ENCODE data around the gene PHLDA3. TPM values are rescaled to one million over a fixed set of nuclear protein-coding genes. Genes with fewer than 3 reads are reported as not detected.

PHLDA3 gene
- total RNA-seq, 2 donors from 2014 or later, result 25.2 to 48.8 TPM

DNA sequence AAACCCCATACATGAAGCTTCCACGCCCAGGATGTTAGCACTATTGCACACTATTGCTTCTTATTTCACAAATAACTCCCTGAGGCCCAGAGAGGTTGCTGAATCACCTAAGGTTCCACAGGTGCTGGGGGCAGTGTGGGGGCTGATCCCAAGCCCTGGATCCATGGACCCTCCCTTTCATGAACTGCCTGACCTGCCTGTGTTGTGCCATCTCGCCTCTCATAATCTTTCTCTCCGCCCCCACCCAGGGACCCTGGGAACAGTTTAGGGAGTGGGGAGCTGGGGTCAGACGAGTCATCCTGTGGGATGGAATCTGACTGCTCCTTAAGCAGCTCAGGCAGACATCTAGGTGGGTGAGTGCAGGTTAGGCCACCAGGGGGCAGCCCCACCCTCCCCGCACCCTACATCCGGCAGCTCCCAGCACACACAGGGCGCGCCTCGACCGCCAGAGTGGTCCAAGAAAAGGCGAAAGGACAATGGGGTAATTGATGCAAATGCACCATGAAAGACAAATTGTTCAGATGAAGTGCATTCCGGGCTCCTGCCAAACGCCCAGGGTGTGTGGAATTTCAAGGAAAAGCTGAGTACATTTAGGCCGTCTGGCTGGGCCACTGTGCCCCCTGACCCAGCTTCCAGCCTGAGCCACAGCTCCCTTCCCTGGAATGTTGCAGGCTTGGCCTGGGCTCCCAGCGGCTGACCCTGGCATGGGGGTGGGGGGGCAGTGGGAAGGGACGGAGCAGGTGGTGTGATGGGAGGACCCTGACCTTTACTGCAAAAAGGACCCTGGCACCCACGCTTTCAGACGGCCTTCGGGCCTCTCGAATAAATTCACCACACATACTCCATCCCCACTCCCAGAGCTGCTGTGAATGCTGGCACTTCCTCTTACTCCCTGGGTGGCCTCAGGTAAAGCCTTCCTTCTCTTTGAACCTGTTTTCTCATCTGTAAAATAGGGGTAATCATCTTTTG is 20.8 kb downstream of the PHLDA3 start:
- H3K4me1 ChIP-seq, result peaks cover 32% of the 10 kb centered on the region
- no peaks in the 10 kb centered on the region for H3K9me3 ChIP-seq
- TF ChIP-seq POLR2A (IDR thresholded peaks at IDR 0.05), result no peak
- TF ChIP-seq, protein P1, sequence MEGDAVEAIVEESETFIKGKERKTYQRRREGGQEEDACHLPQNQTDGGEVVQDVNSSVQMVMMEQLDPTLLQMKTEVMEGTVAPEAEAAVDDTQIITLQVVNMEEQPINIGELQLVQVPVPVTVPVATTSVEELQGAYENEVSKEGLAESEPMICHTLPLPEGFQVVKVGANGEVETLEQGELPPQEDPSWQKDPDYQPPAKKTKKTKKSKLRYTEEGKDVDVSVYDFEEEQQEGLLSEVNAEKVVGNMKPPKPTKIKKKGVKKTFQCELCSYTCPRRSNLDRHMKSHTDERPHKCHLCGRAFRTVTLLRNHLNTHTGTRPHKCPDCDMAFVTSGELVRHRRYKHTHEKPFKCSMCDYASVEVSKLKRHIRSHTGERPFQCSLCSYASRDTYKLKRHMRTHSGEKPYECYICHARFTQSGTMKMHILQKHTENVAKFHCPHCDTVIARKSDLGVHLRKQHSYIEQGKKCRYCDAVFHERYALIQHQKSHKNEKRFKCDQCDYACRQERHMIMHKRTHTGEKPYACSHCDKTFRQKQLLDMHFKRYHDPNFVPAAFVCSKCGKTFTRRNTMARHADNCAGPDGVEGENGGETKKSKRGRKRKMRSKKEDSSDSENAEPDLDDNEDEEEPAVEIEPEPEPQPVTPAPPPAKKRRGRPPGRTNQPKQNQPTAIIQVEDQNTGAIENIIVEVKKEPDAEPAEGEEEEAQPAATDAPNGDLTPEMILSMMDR (IDR thresholded peaks at IDR 0.05), result peak; percentile 78 to 82 (median 80)
- DNase-seq (peak; percentile 79 to 84 (median 82)), ATAC-seq (peak; percentile 90)
- H3K27ac ChIP-seq, result peak overlapping the region; percentile 33 to 88 (median 70)
- no peak overlapping the region for H3K4me3 ChIP-seq
- no peaks in the 10 kb centered on the region for H3K27me3 ChIP-seq
- intact Hi-C loops (cut with DNase I), result no loop called here
- 20 to 24% methylated on average over 15 to 19 of the region's 20 CpGs for WGBS, 2 donors
- H3K36me3 ChIP-seq (replicated peaks in 1 of 2; ENCODE audit: insufficient read depth in 1 of 2, low read depth in 2 of 2), result no peaks in the 10 kb centered on the region

DNA sequence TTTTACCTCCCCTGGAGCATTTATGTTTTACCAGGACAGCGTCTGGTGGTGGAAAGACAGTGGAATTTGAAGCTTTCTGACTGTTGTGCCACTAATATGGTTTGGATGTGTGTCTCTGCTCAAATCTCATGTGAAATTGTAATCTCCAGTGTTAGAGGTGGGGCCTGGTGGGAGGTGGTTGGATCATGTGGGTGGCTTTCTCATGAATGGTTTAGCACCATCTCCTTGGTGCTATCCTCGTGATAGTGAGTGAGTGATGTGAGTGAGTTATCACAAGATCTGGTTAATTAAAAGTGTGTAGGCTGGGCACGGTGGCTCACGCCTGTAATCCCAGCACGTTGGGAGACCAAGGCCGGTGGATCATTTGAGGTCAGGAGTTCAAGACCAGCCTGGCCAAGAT is 23.7 kb downstream of the PHLDA3 start:
- Histone ChIP-seq H3K4me1 (peaks cover 23% of the 10 kb centered on the region), H3K27me3 (no peaks in the 10 kb centered on the region), H3K27ac (no peak overlapping the region), H3K36me3 (replicated peaks in 1 of 2; ENCODE audit: insufficient read depth in 1 of 2, low read depth in 2 of 2) (no peaks in the 10 kb centered on the region), H3K4me3 (no peak overlapping the region), H3K9me3 (no peaks in the 10 kb centered on the region)
- WGBS, 2 donors, result 78 to 88% methylated on average over 6 of the region's 6 CpGs
- no peak for TF ChIP-seq POLR2A (IDR thresholded peaks at IDR 0.05)
- TF ChIP-seq, protein P1 (IDR thresholded peaks at IDR 0.05), result no peak
- intact Hi-C loops (cut with DNase I), result no loop called here
- no peak for DNase-seq
- no peak for ATAC-seq

DNA sequence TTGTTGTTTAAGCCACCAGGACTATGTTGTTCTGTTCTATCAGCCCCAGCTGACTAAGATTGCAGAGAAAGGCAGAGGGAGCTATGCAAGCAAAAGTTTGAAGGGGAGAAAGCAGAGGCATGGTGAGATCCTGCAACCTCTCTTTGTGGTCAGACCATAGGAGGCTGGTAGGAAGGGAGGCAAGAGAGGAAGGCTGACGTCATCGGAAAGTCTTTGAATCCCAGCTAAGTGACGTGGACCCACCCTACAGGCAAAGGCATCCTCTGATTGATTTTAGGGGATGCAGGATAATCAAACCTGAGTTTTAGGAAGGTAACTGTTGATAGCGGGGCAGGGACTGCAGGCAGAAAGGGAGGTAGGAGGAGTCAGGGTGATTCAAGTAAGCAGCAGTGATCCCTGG is 24.2 kb downstream of the PHLDA3 start:
- intact Hi-C loops (cut with DNase I), result no loop called here
- no peak for ATAC-seq
- no peaks in the 10 kb centered on the region for H3K27me3 ChIP-seq
- H3K4me1 ChIP-seq, result peaks cover 19% of the 10 kb centered on the region
- no peak overlapping the region for H3K27ac ChIP-seq
- 90 to 93% methylated on average over 4 of the region's 4 CpGs for WGBS, 2 donors
- H3K36me3 ChIP-seq (replicated peaks in 1 of 2; ENCODE audit: insufficient read depth in 1 of 2, low read depth in 2 of 2), result no peaks in the 10 kb centered on the region
- no peak for DNase-seq
- H3K4me3 ChIP-seq, result no peak overlapping the region
- no peaks in the 10 kb centered on the region for H3K9me3 ChIP-seq
- TF ChIP-seq, protein P1 (IDR thresholded peaks at IDR 0.05), result no peak
- no peak for TF ChIP-seq POLR2A (IDR thresholded peaks at IDR 0.05)

DNA sequence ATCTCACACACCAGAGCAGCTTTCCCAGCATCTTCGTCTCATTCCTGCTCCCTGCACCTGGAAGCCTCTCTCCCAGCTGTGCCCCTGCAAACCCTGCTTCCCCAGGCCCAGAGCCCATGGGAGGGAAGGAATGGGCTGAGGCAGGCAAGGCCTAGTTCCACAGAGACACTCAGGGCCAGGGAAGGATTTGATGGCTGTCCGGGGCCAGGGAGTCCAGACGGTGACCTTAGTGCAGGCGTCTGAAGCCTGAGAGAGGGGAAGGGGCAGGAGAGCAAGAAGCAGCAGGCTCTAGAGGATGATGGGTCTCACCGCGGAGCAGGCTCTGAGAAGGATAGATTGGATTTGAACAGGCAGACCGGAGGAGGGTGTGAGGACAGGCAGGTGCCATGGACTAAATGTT is 25.2 kb downstream of the PHLDA3 start:
- TF ChIP-seq POLR2A (IDR thresholded peaks at IDR 0.05), result no peak
- TF ChIP-seq, protein P1 (IDR thresholded peaks at IDR 0.05), result no peak
- Histone ChIP-seq H3K4me1 (peaks cover 11% of the 10 kb centered on the region), H3K4me3 (no peak overlapping the region), H3K9me3 (no peaks in the 10 kb centered on the region), H3K27me3 (no peaks in the 10 kb centered on the region), H3K27ac (no peak overlapping the region), H3K36me3 (replicated peaks in 1 of 2; ENCODE audit: insufficient read depth in 1 of 2, low read depth in 2 of 2) (no peaks in the 10 kb centered on the region)
- intact Hi-C loops (cut with DNase I), result no loop called here
- ATAC-seq, result no peak
- no peak for DNase-seq
- 81 to 95% methylated on average over 7 of the region's 7 CpGs for WGBS, 2 donors
